ENCODE results near the gene CDK6.
"Not testable (repeated sequence)": the region's sequence is repeated elsewhere in the genome, so short reads cannot be mapped to it uniquely, and the experiment has no call there.

The CDK6 gene

DNA sequence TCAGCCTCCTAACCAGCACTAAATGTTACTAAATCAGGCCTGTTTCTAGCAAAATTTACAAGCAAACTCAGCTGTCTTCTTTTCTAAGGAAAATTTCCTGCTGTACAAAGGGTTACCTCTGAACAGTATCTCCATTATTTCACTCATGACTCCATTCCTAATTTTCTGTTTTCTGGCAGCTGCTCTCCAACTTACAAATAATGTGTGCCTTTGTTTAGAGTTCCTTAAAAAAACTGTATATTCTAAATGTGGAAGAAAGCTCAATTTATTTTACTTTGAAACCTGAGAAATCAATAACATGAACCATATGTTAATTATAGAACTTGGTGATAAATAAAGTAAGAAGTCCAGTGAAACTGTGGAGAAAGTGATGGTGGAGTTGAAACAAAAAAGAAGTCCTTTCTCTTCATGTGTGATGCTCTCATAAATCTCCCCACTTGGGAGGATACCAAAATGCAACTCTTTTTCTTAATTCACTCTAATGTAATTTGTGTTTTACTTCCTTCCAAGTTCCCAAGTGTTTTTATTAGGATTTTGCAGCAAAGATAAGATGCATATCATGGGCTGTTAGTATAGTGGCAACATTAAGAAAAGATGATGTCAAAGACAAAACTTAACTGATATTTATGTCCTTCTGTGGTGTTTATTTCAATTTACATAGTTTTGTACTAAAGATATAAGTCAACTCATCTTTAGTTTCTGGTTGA, 74.8 kb downstream of the CDK6 start:
- no peak for DNase-seq (ENCODE audit: low read depth in 2 of 2)

DNA sequence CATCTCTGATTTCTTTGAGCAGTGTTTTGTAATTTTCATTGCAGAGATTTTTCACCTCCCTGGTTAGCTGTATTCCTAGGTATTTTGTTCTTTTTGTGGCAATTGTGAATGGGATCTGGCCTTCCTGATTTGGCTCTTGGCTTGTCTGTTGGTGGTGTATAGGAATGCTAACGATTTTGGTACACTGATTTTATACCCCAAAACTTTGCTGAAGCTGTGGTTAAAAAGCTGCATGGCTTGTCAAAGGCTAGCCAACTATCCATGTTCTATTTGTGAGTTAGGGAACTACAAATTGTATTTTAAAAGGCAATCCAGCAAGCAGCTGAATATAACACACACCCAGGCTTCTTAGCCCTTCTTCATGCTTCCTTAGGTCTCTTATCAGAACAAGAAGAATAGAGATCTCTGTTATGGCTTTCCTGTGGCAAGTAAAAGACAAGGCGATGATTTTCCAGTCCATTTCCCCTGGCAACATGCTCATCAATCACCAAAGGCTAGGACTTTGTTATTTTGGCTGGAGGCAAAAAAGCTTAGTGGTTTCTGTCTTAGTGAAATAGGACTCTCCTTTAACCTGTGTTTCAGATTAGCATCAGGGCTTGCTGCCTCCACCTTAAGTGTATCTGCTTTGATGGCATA, 77.5 kb downstream of the CDK6 start:
- no peak for DNase-seq (ENCODE audit: low read depth in 2 of 2)

DNA sequence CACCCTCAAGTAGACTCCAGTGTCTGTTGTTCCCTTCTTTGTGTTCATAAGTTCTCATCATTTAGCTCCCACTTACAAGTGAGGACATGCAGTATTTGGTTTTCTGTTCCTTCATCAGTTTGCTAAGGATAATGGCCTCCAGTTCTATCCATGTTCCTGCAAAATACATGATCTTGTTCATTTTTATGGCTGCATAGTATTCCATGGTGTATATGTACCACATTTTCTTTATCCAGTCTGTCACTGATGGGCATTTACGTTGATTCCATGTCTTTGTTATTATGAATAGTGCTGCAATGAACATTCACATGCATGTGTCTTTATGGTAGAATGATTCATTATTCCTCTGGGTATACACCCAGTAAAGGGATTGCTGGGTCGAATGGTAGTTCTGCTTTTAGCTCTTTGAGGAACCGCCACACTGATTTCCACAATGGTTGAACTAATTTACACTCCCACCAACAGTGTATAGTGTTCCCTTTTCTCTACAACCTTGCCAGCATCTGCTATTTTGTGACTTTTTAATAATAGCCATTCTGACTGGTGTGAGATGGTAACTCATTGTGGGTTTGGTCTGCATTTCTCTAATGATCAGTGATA, 79.0 kb downstream of the CDK6 start:
- not testable (repeated sequence) for DNase-seq (ENCODE audit: low read depth in 2 of 2)

DNA sequence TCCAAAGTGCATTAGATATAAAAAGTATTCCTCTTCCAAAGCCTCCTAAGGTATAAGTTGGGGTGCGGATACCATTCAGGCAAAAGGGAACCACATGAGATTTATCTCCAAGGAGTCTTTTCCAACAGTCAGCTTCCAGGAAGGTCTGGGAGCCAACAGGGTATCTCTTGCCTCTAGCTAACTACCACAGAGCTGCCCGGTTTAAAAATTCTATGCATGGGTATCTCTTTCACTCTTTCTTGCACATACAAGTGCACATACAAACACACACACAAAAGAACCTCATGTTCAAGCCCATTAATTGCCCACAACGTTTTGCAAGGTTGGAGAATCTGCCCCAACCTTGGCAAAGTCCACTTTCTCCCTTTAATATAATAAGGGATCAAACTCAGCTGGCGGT, 80.7 kb downstream of the CDK6 start:
- DNase-seq (ENCODE audit: low read depth in 2 of 2), result no peak

DNA sequence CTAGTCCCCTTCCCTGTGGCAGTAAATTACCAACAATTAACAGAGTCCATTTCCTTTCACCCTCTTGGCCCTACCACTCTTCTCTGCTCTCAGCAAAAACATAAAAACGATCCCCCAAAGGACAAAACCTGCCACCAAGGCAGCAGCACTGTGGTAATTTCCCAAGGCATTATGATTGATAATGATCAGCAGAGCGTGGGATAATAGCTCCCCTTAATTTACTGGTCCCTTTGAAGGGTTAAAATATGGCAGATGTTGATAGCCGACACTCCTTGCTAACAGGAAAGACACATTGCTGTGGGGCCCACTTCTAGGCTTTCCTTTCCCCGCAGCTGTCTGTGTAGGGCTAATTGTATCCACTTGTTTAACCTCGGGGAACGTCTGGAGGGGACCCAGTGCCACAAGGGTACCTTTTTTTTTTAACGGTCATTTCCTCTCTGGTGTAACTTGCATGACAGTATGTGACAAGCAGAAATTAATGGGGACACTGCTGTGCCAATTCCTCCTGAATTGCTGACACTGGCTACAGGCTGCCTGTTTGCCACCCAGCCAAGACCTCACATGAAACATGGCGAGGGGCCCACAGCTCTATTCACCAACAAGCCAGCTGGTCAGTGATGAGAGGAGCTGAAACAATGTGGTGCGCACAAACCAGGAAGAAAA, 81.3 kb downstream of the CDK6 start:
- DNase-seq (ENCODE audit: low read depth in 2 of 2), result no peak

DNA sequence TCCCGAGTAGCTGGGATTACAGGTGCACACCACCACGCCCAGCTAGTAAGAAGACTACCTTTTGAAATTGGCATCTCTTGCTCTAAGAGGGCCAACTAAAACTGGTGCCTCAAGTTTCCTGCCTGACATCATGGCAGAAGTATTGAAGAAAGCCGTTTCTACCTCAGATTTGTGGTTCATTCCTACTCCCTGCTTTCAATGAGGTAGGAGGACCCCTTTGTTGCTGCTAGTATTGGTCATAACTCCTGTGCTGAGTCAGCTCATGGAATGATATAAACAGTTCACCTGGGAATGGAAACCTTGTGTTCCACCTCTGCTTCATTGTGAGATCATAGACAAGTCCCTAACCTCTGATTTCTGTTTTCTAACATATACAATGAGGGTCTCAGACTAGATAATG, 82.8 kb downstream of the CDK6 start:
- DNase-seq (ENCODE audit: low read depth in 2 of 2), result no peak

DNA sequence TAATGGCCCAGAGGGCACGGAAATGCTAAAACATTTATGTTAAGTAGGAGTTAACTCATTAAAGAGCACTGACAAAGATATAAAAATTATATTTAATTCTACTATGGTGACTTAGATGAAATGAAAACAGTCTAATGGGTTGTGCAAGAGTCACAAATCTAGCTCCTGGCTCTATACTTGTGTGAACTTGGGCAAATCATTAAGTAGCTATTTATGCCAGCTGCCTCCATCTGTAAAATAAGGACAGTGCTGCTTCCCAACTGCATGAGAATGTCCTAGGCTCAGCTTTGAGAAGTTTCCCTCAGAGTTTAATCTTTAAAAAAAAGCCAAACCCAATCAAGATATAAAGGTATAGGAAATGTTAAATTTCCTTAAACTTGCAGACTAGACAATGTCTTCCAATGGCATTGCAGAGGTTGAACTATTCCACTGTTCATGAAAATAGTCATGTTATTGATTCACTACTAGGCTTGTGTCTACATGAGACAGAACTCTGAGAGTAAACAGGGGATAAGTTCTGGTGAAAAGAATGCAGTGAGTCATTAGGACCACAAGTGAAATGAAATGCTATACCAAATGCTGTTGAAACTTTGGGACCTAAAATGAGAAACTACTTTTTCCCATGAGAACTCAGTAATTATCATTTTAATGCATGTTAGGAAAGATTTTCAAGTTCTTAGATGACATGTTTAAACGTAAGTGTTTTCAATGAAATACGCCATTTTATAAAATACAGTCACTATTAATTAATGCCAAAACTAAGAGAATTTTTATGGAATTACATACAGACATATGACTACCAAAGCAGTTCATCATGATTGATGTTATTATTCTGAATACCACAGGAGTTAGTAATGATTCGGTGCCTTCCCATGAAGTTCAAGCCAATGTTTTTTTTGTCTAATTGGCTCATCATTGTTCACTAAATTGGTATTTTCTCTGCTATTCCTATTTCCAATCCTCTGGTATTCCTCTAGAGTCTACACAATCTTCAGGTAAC, 84.2 kb downstream of the CDK6 start:
- no peak for DNase-seq (ENCODE audit: low read depth in 2 of 2)

DNA sequence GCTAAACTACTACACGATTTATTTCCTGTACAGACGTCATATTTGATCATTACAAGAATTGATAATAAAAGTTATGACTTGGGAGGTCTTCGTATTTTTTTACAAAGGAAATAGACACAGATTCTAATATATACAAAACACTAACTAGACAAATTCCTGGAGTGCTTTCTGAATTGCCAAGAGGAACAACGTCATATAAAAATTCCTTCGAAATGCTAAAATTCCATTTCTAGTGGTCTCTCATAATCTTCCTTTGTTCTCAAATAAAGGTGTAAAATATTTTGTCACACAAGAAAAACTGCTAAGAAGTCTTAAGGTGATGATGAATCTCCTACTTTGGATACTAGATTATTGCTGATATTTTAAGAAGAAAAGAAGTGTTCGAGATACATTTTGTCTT, 85.4 kb downstream of the CDK6 start:
- no peak for DNase-seq (ENCODE audit: low read depth in 2 of 2)

DNA sequence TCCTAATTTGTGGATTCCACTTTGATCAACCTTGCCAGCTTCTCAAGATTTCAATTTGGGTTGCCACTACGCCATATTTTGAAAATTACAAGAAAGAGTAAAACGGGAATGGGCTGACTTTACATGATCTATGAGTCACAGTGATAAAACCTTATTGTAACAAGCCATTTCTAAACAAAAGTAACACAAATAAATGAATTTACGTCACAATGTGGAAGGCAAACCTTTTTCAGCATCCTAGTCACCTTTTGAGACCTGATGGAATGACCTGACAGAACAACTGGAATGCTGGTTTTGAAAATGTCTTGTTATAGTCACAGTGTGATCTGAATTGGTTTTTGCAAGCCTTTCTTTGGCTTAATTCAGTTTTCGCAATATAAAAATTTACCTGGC, 85.9 kb downstream of the CDK6 start:
- no peak for DNase-seq (ENCODE audit: low read depth in 2 of 2)

DNA sequence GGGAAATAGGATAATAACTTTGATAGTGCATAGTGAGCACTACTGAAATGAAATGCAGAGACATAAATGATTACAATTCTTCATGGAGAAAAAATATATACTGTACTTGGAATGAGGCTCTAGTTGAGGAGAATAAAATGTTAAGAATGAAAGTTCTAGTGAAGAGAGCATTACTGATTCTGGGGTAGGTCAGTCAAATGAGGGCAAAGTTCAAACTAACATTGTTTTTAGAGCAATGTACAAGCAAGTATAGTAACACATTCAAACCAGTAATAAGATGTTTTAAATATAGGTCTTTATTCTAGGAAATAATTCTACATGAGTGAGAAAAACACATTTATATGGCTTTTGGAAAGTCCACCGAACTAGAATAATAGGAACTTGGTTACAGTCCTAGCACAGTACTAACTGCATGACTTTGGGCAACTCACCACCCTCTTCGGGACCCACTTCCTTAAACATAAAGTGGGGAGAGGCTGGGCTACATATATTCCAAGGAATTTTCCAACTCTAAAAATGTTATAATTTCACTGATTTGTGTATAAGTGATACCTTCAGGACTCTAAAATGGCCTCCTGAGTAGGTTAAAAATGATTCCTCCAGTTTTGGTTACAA, 86.4 kb downstream of the CDK6 start:
- no peak for DNase-seq (ENCODE audit: low read depth in 2 of 2)

DNA sequence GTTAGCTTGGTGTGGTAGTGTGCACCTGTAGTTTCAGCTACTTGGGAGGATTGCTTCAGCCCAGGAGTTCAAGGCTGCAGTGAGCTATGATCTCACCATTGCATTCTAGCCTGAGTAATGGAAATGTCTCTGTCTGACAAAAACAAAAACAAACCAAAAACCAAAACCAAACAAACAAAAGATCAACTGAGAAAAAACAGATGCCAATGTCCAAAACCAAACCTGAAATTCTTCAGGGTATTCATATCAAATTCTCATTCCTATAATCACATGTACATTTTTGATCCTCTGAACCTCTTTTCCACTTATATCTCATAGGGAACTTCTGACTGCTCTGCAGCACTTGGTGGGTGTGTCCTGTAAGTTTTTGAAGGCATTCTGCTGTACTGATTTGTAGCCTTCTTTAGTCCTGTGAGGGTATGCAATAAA, 87.0 kb downstream of the CDK6 start:
- DNase-seq (ENCODE audit: low read depth in 2 of 2), result no peak

DNA sequence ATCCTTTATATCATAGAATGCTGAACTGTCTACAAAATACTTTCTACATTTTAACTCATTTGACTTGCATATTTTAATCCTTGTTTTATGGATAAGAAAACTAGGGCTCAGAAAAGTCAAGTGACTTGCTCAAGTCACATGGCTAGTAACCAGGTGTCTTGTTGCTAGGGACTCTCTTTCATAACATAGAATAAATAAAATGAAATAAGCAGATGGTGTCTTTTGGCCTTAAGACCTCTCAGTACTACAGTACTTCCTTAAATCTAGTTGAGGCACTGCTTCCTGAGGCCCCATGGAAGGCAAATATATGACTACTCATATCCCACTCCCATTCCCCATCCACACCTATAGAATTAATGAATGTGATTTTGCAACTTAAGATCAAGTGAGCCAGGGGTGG, 87.9 kb downstream of the CDK6 start:
- no peak for DNase-seq (ENCODE audit: low read depth in 2 of 2)

DNA sequence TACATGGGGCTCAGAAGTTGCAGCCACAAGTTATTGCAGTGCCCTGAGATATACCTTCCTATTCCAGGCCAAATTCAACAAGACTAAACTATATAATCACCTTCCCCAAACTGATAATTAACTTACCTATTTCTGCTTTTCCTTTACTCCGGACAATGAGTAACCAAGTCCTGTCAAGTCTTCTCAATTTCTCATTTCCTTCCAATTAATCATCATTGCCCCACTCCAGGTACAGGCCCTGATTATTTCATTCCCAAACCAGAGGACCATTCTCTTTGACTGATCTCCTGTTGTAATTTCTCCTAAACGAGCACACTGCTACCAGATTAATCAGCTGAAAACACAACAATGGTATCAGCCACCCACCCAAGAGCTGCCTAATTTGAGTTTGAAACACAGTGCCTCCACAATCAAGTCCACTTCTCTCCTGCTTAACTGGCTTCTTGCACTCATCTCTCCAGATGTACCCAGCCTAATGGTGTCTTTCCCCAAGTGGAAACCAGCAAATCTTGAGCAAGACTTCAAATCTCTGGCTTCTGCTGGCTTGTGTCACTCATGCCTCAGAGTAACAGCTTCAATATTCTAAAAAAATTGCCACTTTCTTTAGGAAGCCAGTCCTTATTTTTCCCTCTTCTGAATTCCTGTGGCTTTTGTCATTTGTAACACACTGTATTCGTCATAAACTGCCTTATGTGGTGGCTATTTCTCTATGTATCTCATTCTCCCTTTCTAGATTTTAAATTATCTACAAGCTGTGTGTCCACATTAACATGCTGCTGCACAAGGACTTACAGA, 89.1 kb downstream of the CDK6 start:
- DNase-seq (ENCODE audit: low read depth in 2 of 2), result no peak

DNA sequence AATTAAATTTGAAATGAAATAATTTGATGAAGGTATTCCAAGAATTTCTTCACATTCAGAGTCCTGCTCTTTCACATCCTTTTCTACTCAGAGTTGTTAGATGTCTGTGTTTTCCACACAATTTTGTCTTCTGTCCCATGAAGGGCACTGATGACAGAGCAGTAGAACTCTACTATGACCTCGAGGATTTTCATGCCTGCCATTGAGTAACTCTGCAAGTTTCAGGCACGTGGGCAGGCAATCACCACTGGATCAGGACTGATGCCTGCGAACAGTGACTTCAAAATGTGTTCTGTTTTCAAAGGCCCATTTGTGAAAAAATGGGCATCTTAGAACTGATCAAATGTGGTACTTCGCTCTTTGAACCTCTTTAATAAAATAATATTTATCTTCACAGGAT, 91.1 kb downstream of the CDK6 start:
- no peak for DNase-seq (ENCODE audit: low read depth in 2 of 2)

DNA sequence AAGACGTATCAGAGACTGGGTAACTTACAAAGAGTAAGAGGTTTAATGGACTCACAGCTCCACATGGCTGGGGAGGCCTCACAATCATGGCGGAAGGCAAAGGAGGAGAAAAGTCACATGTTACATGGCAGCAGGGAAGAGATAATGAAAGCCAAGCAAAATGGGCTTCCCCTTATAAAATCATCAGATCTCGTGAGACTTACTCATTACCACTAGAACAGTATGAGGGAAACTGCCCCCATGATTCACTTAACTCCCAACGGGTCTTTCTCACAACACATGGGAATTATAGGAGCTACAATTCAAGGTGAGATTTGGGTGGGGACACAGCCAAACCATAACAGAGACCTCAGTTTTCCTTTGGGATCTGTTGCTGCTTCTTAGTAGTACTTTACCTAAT, 92.2 kb downstream of the CDK6 start:
- DNase-seq (ENCODE audit: low read depth in 2 of 2), result not testable (repeated sequence)

DNA sequence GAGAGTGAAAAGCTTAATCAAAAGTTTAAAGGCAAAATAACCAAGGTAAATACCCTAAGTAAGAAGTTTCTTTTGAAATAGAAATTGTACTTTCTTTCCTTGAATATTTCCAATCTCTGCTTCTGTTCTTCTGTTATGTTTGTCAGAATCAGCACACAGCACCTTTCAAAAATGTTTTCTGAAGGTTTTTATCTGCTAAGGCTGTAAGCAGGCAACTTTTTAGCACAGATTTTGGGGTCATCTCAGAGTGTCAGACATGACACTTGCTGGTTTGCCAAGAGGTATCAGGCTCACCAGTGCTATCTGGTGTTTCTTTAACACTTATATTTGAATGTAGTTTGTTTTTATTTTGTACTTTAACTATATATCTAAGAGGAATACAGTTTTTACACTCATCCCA, 94.2 kb downstream of the CDK6 start:
- DNase-seq (ENCODE audit: low read depth in 2 of 2), result no peak

DNA sequence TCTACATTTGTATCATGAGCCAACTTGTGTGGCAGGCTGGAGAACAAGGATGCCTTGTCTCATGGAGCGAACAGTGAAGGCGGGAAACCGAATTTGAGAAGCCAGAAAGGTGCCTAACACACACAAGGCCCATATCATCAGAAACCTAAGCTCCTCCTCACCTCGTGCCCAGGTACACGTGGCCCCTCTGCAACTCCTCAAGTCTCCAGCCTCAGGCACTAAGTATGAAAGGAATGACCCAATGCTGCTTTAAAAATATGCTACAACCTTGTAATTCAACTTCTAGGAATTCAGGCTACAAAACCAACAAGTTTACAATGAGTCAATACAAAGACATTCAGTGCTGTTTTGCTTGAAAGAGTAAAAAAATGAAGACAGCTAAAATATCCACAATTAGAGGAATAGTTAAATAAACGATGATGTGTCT, 95.7 kb downstream of the CDK6 start:
- no peak for DNase-seq (ENCODE audit: low read depth in 2 of 2)

DNA sequence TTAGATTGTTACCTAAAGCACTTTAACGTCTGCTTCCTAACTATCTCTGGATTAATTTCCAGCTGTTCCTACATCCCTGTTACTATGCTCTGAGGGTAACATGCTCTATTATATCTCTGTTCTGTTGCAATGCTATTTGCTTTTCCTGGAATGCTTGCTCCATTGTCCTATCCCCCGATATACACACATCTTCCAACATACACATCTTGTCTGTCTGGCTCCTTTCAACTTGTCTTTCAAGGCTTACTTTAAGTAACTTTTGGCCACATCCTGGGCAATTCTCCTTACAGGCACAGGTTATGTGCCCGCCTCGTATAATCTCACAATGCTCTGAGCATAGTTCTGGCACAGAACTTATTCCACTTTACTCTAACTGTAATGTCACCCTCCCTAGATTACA, 96.2 kb downstream of the CDK6 start:
- DNase-seq (ENCODE audit: low read depth in 2 of 2), result no peak

DNA sequence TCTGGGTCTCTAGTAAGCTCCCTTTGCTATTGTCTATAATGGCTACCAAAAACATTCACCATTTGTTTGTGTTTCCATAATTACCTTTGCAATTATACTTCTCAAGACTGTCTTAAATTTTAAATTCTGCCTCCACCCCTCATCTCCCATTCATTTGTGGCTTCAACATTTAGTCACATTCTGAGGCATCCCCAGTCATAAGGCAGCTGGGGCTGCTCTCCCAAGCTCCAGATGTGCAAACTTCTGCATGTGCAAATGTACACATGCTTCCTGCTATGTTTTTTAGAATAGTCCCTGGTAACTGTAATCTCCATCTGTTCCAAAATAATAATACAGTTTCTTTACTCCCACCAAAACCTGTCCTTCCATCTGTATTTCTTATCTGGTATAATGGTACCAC, 97.3 kb downstream of the CDK6 start:
- DNase-seq (ENCODE audit: low read depth in 2 of 2), result no peak

DNA sequence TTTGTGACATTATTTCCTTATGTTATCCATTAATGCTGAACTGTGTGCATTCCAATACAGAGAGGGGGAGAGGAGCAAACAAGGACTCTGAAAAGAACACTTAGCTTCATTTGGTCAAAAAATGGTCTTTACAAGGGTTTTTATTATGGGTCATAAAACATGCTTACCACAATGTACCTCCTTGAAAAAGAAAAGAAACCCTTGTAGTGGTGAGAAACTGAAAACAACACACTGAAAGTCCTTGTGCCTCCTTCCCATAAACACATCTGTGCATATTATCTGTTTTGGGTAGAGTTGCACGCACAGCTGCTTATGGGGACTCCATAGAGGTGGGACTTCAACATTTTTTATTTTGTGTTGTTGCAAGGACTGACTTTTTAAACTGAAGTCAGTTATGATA, 98.7 kb downstream of the CDK6 start:
- no peak for DNase-seq (ENCODE audit: low read depth in 2 of 2)

All from activated CD8-positive, alpha-beta memory T cell treated with anti-CD3 and anti-CD28 coated beads for 4 hours (primary cell).